ENCODE results near the gene PDP2.
"Not testable (repeated sequence)": the region's sequence is repeated elsewhere in the genome, so short reads cannot be mapped to it uniquely, and the experiment has no call there.

Gene PDP2

GRCh38 chr16:66853261-66854139 is 26.8 kb upstream of the PDP2 start:
- Histone ChIP-seq H3K27ac (ENCODE audit: low read length) (no peak overlapping the region), H3K27me3 (ENCODE audit: control insufficient read depth in 1 of 2, insufficient read depth in 2 of 2, low read length in 2 of 2) (no peaks in the 10 kb centered on the region), H3K9ac (ENCODE audit: low read length in 2 of 2) (no peak overlapping the region), H3K36me3 (ENCODE audit: control insufficient read depth in 2 of 2, insufficient read depth in 2 of 2, low read length in 2 of 2) (no peaks in the 10 kb centered on the region), H3K9me3 (ENCODE audit: control insufficient read depth in 2 of 2, low read length in 2 of 2) (no peaks in the 10 kb centered on the region), H3K4me1 (ENCODE audit: control insufficient read depth, insufficient read depth, low read length) (no peaks in the 10 kb centered on the region), H3K4me3 (ENCODE audit: low read length in 2 of 2) (no peak overlapping the region)

- H3K9me3 ChIP-seq (ENCODE audit: control insufficient read depth in 2 of 2, low read length in 2 of 2), result no peaks in the 10 kb centered on the region
- H3K27ac ChIP-seq (ENCODE audit: low read length), result no peak overlapping the region
- peaks cover 5% of the 10 kb centered on the region for H3K4me1 ChIP-seq (ENCODE audit: control insufficient read depth, insufficient read depth, low read length)
- H3K4me3 ChIP-seq (ENCODE audit: low read length in 2 of 2), result no peak overlapping the region
- no peaks in the 10 kb centered on the region for H3K27me3 ChIP-seq (ENCODE audit: control insufficient read depth in 1 of 2, insufficient read depth in 2 of 2, low read length in 2 of 2)
- no peak overlapping the region for H3K9ac ChIP-seq (ENCODE audit: low read length in 2 of 2)
- no peaks in the 10 kb centered on the region for H3K36me3 ChIP-seq (ENCODE audit: control insufficient read depth in 2 of 2, insufficient read depth in 2 of 2, low read length in 2 of 2)
These were observed 24.1 kb upstream of the PDP2 start for GRCh38 chr16:66856184-66856730.

GRCh38 chr16:66856801-66857200 is 23.5 kb upstream of the PDP2 start:
- Histone ChIP-seq H3K9ac (ENCODE audit: low read length in 2 of 2) (no peak overlapping the region), H3K9me3 (ENCODE audit: control insufficient read depth in 2 of 2, low read length in 2 of 2) (no peaks in the 10 kb centered on the region), H3K4me3 (ENCODE audit: low read length in 2 of 2) (no peak overlapping the region), H3K27me3 (ENCODE audit: control insufficient read depth in 1 of 2, insufficient read depth in 2 of 2, low read length in 2 of 2) (no peaks in the 10 kb centered on the region), H3K27ac (ENCODE audit: low read length) (no peak overlapping the region), H3K36me3 (ENCODE audit: control insufficient read depth in 2 of 2, insufficient read depth in 2 of 2, low read length in 2 of 2) (no peaks in the 10 kb centered on the region), H3K4me1 (ENCODE audit: control insufficient read depth, insufficient read depth, low read length) (peaks cover 5% of the 10 kb centered on the region)

- no peaks in the 10 kb centered on the region for H3K36me3 ChIP-seq (ENCODE audit: control insufficient read depth in 2 of 2, insufficient read depth in 2 of 2, low read length in 2 of 2)
- no peak overlapping the region for H3K9ac ChIP-seq (ENCODE audit: low read length in 2 of 2)
- no peaks in the 10 kb centered on the region for H3K27me3 ChIP-seq (ENCODE audit: control insufficient read depth in 1 of 2, insufficient read depth in 2 of 2, low read length in 2 of 2)
- peaks cover 5% of the 10 kb centered on the region for H3K4me1 ChIP-seq (ENCODE audit: control insufficient read depth, insufficient read depth, low read length)
- no peaks in the 10 kb centered on the region for H3K9me3 ChIP-seq (ENCODE audit: control insufficient read depth in 2 of 2, low read length in 2 of 2)
- no peak overlapping the region for H3K27ac ChIP-seq (ENCODE audit: low read length)
- H3K4me3 ChIP-seq (ENCODE audit: low read length in 2 of 2), result no peak overlapping the region
These were observed 22.9 kb upstream of the PDP2 start for GRCh38 chr16:66857437-66857836.

- no peaks in the 10 kb centered on the region for H3K36me3 ChIP-seq (ENCODE audit: control insufficient read depth in 2 of 2, insufficient read depth in 2 of 2, low read length in 2 of 2)
- peaks cover 5% of the 10 kb centered on the region for H3K4me1 ChIP-seq (ENCODE audit: control insufficient read depth, insufficient read depth, low read length)
- H3K27ac ChIP-seq (ENCODE audit: low read length), result no peak overlapping the region
- H3K27me3 ChIP-seq (ENCODE audit: control insufficient read depth in 1 of 2, insufficient read depth in 2 of 2, low read length in 2 of 2), result no peaks in the 10 kb centered on the region
- H3K4me3 ChIP-seq (ENCODE audit: low read length in 2 of 2), result no peak overlapping the region
- H3K9ac ChIP-seq (ENCODE audit: low read length in 2 of 2), result no peak overlapping the region
- no peaks in the 10 kb centered on the region for H3K9me3 ChIP-seq (ENCODE audit: control insufficient read depth in 2 of 2, low read length in 2 of 2)
These were observed 21.4 kb upstream of the PDP2 start for GRCh38 chr16:66858740-66859396.

- Histone ChIP-seq H3K4me3 (ENCODE audit: low read length in 2 of 2) (no peak overlapping the region), H3K9ac (ENCODE audit: low read length in 2 of 2) (no peak overlapping the region), H3K27ac (ENCODE audit: low read length) (no peak overlapping the region), H3K27me3 (ENCODE audit: control insufficient read depth in 1 of 2, insufficient read depth in 2 of 2, low read length in 2 of 2) (no peaks in the 10 kb centered on the region), H3K36me3 (ENCODE audit: control insufficient read depth in 2 of 2, insufficient read depth in 2 of 2, low read length in 2 of 2) (no peaks in the 10 kb centered on the region), H3K4me1 (ENCODE audit: control insufficient read depth, insufficient read depth, low read length) (peaks cover 5% of the 10 kb centered on the region), H3K9me3 (ENCODE audit: control insufficient read depth in 2 of 2, low read length in 2 of 2) (no peaks in the 10 kb centered on the region)
These were observed 20.8 kb upstream of the PDP2 start for GRCh38 chr16:66859397-66860068.

- Histone ChIP-seq H3K27me3 (ENCODE audit: control insufficient read depth in 1 of 2, insufficient read depth in 2 of 2, low read length in 2 of 2) (no peaks in the 10 kb centered on the region), H3K36me3 (ENCODE audit: control insufficient read depth in 2 of 2, insufficient read depth in 2 of 2, low read length in 2 of 2) (no peaks in the 10 kb centered on the region), H3K27ac (ENCODE audit: low read length) (no peak overlapping the region), H3K4me1 (ENCODE audit: control insufficient read depth, insufficient read depth, low read length) (peaks cover 5% of the 10 kb centered on the region), H3K9ac (ENCODE audit: low read length in 2 of 2) (no peak overlapping the region), H3K9me3 (ENCODE audit: control insufficient read depth in 2 of 2, low read length in 2 of 2) (no peaks in the 10 kb centered on the region), H3K4me3 (ENCODE audit: low read length in 2 of 2) (no peak overlapping the region)
These were observed 18.2 kb upstream of the PDP2 start for GRCh38 chr16:66862023-66862520.

- Histone ChIP-seq H3K9ac (ENCODE audit: low read length in 2 of 2) (no peak overlapping the region), H3K9me3 (ENCODE audit: control insufficient read depth in 2 of 2, low read length in 2 of 2) (no peaks in the 10 kb centered on the region), H3K4me1 (ENCODE audit: control insufficient read depth, insufficient read depth, low read length) (peaks cover 5% of the 10 kb centered on the region), H3K27ac (ENCODE audit: low read length) (no peak overlapping the region), H3K36me3 (ENCODE audit: control insufficient read depth in 2 of 2, insufficient read depth in 2 of 2, low read length in 2 of 2) (no peaks in the 10 kb centered on the region), H3K27me3 (ENCODE audit: control insufficient read depth in 1 of 2, insufficient read depth in 2 of 2, low read length in 2 of 2) (no peaks in the 10 kb centered on the region), H3K4me3 (ENCODE audit: low read length in 2 of 2) (no peak overlapping the region)
These were observed 16.6 kb upstream of the PDP2 start for GRCh38 chr16:66863707-66864106.

GRCh38 chr16:66869424-66869823 is 10.9 kb upstream of the PDP2 start:
- no peak overlapping the region for H3K9ac ChIP-seq (ENCODE audit: low read length in 2 of 2)
- H3K27me3 ChIP-seq (ENCODE audit: control insufficient read depth in 1 of 2, insufficient read depth in 2 of 2, low read length in 2 of 2), result peaks cover 0 to 2% of the 10 kb centered on the region in 2 donors
- H3K9me3 ChIP-seq (ENCODE audit: control insufficient read depth in 2 of 2, low read length in 2 of 2), result no peaks in the 10 kb centered on the region
- H3K36me3 ChIP-seq (ENCODE audit: control insufficient read depth in 2 of 2, insufficient read depth in 2 of 2, low read length in 2 of 2), result no peaks in the 10 kb centered on the region
- H3K4me1 ChIP-seq (ENCODE audit: control insufficient read depth, insufficient read depth, low read length), result peaks cover 6% of the 10 kb centered on the region
- no peak overlapping the region for H3K27ac ChIP-seq (ENCODE audit: low read length)
- no peak overlapping the region for H3K4me3 ChIP-seq (ENCODE audit: low read length in 2 of 2)

- H3K9ac ChIP-seq (ENCODE audit: low read length in 2 of 2); H3K27me3 ChIP-seq (ENCODE audit: control insufficient read depth in 1 of 2, insufficient read depth in 2 of 2, low read length in 2 of 2); H3K4me3 ChIP-seq (ENCODE audit: low read length in 2 of 2); H3K9me3 ChIP-seq (ENCODE audit: control insufficient read depth in 2 of 2, low read length in 2 of 2); H3K36me3 ChIP-seq (ENCODE audit: control insufficient read depth in 2 of 2, insufficient read depth in 2 of 2, low read length in 2 of 2); H3K27ac ChIP-seq (ENCODE audit: low read length); H3K4me1 ChIP-seq (ENCODE audit: control insufficient read depth, insufficient read depth, low read length): not testable (repeated sequence)
These were observed 9.0 kb upstream of the PDP2 start for GRCh38 chr16:66871363-66871762.
